SW480 (cell line): ENCODE results near the gene B3GALT2.
A peak's percentile ranks its signal among the peaks of the same experiment; 100 is the strongest.

Source experiments
- DNase-seq: peaks from one replicate; pipeline ENCODE4 v3.0.0-alpha.2; 2016; ENCODE audit warnings: low spot score

Gene B3GALT2

DNA sequence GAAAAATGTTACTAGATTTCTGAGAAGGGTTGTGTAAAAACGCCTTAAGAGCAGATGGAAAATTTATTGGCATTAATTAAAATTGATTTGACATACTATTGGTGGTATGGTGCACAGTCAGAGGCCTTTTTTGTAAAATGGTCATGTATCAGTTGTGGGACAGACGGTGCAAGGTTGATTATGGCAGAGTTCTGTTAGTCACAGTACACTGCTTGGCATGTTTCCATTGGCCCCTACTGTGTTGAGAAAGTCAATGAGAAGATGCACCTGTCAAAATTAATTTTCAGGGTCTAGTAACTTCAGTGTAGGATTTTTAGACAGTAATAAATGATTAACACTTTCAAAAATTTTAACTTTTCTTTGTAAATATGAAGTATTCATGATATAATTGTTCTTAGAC lies 4.4 kb downstream of the B3GALT2 start:
- DNase-seq, result no peak

DNA sequence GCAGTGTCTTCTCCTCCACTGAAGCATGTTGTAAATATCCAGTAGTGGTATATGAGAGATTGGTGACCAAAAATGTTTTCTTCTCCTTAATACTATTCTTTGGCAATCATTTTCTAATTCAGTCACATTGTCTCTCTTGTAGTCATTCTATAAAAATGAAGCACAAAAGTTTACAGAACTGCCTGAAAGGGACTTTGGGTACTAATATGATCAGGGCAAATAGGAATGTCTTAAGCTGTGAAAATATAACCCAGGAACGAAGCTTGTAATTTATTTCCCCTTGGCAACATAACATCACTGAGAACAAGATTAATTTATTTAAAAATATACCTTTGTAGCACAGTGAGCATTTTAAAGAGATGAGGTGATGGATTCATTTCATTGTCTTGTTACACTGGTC lies 4.9 kb downstream of the B3GALT2 start:
- no peak for DNase-seq

DNA sequence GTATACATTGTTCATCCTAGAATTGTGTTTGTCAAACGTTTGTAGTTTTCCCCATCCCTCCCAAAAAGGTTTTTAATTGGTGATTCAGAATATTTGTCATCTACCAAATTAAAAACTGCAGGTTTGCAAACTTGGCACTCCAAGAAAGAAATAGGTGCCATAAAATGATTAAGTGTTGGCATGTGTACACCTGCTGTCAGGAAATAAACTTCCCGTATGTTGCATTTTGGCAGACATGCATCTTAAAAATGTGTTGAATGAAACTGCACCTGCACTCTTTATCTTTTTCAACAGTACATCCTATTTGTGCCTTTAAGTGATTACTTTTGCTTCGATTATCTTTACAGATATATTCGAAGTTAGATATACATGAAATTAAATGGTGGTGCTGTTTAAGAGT lies 7.3 kb downstream of the B3GALT2 start:
- DNase-seq, result no peak

DNA sequence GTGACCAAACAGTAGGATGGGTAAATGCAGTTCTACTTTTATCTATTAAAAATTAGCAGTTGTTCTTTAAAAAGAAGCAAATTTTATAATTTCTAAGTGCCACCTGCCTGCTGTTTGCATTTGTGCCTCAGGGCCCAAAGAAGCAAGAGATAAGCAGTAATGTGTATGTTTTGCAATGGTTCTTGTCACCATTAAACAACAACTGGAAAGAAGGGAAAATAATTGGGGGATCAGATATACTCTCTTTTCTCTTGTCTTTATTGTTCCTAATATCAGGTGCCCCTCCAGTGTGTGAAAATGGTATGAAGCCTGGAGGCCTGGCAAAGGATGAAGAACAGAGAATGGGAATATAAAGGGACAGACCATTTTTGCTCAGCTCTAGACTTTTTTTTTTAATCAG lies 9.6 kb downstream of the B3GALT2 start:
- no peak for DNase-seq

DNA sequence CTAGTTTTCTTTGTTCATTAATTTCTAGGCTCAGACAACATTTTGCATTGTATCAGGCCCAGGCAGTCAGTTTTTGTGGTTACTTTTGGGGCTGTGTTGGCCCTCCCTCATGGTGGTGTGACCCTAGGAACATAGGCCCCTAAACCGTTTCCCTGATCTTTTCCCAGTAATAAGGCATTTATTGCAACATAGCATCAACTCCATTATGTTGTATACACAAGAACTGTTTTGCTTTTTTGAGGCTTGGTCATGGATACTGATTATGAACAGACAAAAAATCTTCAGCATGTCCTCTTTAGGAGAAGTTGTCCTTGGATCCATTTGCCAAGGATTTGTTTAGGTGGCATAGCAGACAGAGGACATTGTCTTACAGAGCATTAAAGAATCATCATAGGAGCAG lies 10.3 kb downstream of the B3GALT2 start:
- no peak for DNase-seq

DNA sequence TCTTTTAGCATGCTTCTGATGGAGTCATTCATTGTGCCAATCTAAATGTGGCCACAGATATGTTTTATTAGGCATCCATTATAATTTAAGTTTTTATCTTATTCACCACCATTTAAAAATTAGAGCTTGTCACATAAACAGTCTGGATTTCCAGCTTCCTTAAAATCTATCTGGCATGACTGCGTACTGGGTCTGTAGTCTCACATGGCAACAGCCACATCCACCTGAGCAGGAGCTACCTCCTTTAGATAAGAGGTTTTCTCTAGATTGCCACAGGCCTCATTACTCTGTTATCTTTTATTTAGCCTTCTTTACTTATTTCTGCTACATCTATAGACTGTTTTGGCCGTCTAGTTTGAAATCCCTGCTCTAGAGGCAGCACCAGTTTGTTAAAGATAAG lies 29.1 kb downstream of the B3GALT2 start:
- DNase-seq, result no peak

DNA sequence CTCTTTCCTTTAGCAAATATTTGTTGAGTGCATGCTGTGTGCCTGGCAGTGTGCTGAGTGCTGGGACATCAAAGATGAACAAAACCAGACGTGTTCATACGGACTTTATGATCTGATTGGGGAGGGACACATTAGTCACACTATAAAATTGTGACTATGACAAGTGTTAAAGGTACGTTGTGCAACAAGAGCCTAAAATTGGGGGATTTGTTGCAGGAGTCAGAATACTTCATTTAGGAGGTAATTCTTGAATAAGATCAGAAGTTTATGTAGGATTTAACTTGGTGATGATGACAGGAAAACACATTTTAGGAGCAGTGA lies 29.6 kb downstream of the B3GALT2 start:
- no peak for DNase-seq

DNA sequence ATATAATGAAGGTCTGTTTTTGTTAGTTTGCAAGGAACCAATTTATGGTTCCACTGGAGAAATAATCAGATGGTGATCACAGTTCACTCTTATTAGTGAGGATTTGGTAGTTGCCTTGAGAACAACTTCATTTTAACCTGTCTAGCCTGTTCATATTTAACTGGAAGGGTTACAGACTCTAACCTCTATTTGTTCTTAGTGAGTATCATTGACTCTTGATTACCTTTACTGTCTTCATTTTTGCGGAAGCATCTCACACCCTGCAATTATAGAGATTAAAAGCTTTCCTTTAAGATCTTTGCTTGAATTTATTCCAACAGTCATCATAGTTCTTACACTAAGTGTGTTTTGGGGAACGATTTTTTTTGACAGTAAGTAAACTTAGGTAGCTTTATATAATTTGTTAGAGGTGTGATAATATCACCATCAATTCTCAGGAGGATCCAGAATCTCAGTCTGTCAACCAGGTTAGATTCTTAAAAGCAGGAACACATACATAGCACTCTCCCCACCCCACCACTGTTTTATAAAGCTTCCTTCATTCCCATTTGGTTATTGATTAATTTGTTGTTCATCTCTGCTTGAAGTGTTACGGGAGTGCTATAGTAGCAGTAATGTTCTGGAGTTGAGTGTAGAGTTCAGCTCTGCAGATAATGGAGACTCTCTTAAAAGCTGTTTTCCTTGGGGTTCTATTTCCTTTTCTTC lies 30.1 kb downstream of the B3GALT2 start:
- DNase-seq, result no peak

DNA sequence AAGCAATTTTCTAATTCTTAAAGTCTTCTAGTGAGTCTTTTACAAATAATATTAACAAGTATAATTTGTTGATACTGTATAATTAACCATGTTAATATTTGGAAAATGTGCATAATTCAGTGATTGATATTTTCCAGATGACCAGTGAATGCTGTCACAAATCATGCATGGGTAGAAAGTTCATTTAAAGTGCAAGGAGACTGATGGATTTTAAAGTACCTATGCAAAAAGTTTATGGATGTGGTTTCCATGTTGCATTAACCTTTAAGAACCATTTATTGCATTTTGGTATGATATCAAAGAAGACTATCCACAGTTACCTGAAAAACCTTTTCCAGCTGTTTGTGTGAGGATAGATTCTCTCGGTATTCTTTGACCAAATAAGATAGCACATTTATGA lies 41.4 kb downstream of the B3GALT2 start:
- no peak for DNase-seq

DNA sequence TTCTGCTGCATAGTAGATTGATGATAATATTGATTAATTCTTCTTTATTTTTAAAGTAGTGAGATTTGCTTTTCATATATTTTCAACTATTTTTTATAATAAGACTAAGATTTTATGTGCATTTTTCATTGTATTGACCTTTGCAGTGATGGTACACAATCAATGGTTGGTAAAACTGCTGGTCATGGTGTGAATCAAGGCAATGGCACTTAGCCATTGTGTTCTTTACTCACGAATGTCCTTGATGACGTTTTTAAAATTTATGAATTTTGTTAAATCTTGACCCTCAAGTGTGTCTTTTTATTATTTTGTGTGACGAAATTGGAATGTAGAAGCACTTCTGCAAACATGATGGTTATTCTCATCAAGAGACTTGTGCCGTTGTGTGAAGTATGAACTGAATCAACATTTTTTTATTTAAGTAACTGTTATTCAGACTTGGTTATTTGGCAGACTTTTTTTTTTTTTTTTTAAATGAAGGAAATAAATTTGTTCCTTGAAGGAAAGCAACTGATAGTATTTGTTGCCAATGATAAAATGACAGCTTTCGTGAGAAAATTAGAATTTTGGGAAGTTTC lies 42.0 kb downstream of the B3GALT2 start:
- no peak for DNase-seq

DNA sequence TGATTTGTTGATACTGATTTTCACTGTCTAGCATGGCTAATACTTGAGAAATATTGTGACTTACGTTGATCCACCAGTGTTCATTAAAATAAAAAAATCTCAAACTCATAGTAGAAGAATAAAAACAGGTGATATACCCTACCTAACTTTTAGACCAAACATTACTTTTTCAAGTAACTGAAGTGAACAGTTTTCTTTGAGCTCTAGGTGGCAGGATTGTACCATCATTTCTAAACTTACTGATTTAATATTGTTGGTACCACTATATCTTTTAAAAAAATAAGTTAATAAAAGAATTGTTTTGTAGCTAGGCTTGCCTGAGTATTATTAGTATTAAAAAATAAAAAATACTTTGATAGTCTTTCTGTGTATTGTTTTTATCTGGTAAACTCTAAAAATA lies 43.1 kb downstream of the B3GALT2 start:
- DNase-seq, result peak; percentile 9

DNA sequence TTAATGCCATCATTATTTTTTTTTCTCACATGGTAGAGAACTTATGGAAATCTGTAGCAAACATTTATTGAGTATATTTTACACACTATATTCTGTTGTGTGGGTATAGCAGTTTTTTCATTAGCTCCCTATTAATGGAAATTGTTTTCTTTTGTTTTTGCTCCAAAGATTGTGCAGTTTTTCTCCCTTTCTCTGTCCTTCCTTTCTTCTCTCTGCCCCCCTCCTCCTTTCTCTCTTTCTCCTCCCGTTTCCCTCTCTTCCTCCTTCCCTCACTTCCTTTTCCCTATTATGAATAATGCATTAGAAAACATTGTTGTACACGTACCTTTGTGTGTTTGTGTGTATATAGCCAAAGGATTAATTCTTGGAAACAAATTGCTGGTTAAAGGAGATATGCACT lies 44.0 kb downstream of the B3GALT2 start:
- DNase-seq, result no peak

DNA sequence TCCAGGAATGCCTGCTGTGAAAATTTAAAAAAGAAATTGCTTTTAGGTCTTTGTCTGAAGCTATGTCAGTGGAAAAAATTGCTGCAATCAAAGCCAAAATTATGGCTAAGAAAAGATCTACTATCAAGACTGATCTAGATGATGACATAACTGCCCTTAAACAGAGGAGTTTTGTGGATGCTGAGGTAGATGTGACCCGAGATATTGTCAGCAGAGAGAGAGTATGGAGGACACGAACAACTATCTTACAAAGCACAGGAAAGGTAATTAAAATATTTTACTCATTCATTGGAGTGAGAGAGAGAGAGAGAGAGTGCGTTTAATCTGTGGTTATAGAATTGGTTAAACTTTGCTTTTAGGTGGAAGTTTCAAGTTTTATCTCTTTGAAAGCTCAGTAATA lies 44.6 kb downstream of the B3GALT2 start:
- DNase-seq, result no peak

DNA sequence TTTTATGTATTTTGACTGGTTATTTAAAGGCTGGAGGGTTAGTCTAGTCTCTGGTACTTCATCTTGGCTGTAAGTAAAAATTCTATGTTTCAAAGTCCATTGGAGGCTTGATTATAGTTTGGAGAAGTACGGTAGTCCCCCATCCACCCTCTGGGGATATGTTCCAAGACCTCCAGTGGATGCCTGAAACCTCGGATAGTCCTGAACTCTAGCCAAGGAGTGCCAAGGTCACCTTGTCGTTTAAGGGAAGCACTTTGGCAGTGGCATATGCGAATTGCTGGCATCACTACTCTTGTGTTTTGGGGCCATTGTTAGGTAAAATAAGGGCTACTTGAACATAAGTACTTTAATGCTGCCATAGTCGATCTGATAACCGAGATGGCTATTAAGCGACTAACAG lies 46.2 kb downstream of the B3GALT2 start:
- DNase-seq, result no peak

DNA sequence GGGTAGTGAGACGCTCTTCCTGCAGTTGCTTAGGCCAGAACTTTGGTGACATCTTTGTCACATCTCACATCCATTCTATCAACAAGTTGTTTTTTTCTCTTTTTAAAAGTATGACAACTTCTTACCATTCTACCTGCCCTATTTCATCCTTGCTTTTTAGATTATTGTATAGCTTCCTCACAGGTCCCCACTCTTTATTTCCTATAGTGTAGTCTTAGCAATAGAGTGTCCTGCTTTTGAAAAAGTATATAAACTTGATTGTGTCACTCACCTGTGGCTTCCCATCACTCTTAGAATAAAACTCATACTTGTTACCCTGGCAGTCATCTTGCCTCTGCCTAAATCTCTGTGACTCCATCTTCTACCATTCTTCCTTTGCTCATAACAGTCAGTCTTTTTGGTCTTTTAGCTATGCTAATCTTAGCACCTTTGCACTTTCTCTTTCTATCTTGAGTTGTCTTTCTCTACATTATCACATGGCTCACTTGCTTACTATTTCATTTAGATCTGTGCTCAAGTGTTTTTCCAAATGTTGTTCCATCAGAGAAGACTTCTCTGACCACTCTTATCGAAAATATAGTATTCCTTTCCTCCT lies 55.0 kb downstream of the B3GALT2 start:
- DNase-seq, result no peak
